ENCODE results near the gene PPM1N. TPM values are rescaled to one million over a fixed set of nuclear protein-coding genes. Genes with fewer than 3 reads are reported as not detected.

Gene PPM1N
- total RNA-seq, 4 donors from 2014 or later: 0.39 to 5.0 (median 0.60) TPM; not detected in 1

DNA sequence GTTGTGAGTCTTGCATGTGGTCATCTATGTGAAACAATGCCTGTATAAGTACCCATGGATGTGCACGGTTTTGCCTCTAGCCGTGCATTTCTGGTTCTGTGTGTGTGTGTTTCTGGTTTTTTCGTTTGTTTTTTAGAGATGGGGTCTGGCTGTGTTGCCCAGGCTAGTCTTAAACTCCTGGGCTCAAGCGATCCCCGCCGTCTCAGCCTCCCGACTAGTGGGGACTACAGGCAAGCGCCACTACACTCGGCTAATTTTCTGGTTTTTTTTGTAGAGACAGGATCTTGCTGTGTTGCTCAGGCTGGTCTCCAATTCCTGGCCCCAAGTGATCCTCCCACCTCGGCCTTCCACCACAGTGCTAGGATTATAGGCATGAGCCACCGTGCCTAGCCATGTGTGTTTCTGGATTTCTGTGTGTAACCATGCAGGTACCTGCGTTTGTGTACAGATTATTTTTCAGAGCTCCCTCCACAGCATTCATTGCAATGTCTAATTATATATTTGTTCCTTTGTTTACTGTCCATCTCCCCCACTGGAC lies 46.3 kb upstream of the PPM1N start:
- H3K4me1 ChIP-seq: peaks cover 0 to 47% (median 30%) of the 10 kb centered on the region in 4 donors
- no peak for DNase-seq (ENCODE audit: low spot score in 2 of 2)
- no peak for TF ChIP-seq POLR2A (IDR thresholded peaks at IDR 0.05)
- TF ChIP-seq EP300 (IDR thresholded peaks at IDR 0.05): no peak
- TF ChIP-seq CTCF (IDR thresholded peaks at IDR 0.05): no peak
- H3K9me3 ChIP-seq: no peaks in the 10 kb centered on the region
- no peaks in the 10 kb centered on the region for H3K27me3 ChIP-seq
- no peaks in the 10 kb centered on the region for H3K36me3 ChIP-seq
- H3K4me3 ChIP-seq: no peak overlapping the region
- peak overlapping the region in 2 of 4 donors; percentile 93 to 96 for H3K27ac ChIP-seq
- 73 to 81% methylated on average over 12 of the region's 12 CpGs for WGBS, 2 donors

DNA sequence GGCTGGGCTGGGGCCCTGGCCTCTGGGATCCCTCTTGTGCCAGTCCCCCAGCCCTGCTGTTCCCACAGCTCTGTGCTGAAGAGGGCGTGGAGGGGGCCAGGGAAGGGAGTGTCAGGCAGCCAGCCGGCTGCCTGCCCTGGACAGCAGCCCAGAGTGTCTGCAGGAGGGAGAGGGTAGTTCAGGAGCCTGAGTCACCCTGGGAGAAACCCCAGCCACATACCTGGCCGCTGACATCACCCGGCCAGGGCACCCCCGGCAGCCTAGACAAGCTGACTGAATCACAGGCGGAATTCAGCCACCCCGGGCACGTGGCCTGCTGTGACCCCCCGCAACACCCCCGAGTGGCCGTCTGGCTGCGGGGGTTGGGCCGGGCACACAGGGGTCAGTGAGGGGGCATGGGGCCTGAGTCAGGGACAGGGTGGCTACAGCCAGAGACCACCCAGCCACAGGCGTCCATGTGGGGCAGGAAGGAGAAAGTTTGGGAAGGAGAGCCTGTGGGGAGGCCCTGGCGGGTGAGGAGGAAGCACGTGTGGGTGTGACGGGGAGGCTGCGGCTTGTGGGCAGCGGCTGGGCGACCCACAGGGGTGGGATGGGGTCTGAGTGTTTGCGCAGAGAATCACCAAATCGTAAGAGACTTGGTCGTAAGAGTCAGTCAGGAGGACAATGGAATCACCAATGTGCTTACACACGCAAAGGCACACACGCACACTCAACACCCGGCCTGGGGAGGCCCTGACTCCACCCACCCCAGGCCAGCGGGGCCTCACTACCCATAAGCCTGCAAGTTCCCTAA lies 42.3 kb upstream of the PPM1N start:
- Histone ChIP-seq H3K9me3 (no peaks in the 10 kb centered on the region), H3K36me3 (no peaks in the 10 kb centered on the region), H3K27ac (peak overlapping the region; percentile 46 to 92 (median 77)), H3K4me1 (peaks cover 0 to 30% (median 21%) of the 10 kb centered on the region in 4 donors), H3K27me3 (no peaks in the 10 kb centered on the region), H3K4me3 (peak overlapping the region in 1 of 4 donors; percentile 17)
- DNase-seq (ENCODE audit: low spot score in 2 of 2): peak; percentile 67 to 68
- WGBS, 2 donors: 5 to 7% methylated on average over 14 to 26 of the region's 27 CpGs
- TF ChIP-seq POLR2A (IDR thresholded peaks at IDR 0.05): no peak
- TF ChIP-seq EP300 (IDR thresholded peaks at IDR 0.05): peak; percentile 44 to 88
- TF ChIP-seq CTCF (IDR thresholded peaks at IDR 0.05): peak in 2 of 5 experiments; percentile 20 to 36

DNA sequence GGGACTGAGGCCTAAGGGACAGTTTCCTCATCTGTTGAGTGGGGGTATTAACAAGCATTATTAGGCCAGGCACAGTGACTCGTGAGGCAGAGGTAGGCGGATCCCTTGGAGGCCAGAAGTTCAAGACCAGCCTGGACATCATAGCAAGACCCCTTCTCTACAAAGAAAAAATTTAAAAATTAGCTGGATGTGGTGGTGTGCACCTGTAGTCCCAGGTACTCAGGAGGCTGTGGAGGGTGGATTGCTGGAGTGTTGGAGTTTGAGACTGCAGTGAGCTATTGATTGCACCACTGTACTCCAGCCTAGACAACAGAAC lies 41.8 kb upstream of the PPM1N start:
- WGBS, 2 donors: 46 to 60% methylated on average over 2 of the region's 2 CpGs
- Histone ChIP-seq H3K36me3 (no peaks in the 10 kb centered on the region), H3K4me1 (peaks cover 0 to 25% (median 17%) of the 10 kb centered on the region in 4 donors), H3K27ac (peak overlapping the region in 3 of 4 donors; percentile 69 to 92 (median 85)), H3K4me3 (no peak overlapping the region), H3K27me3 (no peaks in the 10 kb centered on the region), H3K9me3 (no peaks in the 10 kb centered on the region)
- no peak for DNase-seq (ENCODE audit: low spot score in 2 of 2)
- TF ChIP-seq CTCF (IDR thresholded peaks at IDR 0.05) (no peak), POLR2A (IDR thresholded peaks at IDR 0.05) (no peak), EP300 (IDR thresholded peaks at IDR 0.05) (no peak)

DNA sequence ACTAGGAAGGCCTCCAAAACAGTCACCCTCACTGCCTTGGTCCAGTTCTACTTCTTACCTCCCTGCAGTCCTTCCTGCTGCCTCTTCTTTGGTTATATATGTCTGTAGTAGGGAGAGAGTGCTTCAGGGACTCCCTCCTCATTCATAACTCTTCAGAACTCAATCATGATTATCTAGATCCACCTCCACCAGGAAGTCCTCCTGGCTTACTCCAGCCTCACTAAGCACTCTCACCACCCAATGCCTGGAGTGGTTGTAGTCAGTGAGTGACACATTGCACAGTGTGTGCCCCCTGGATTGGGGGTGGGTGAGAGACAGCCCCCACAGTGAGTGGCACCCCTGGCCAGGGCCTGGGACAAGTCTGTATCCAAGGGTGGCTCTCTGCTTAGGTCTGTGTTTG lies 40.5 kb upstream of the PPM1N start:
- TF ChIP-seq CTCF (IDR thresholded peaks at IDR 0.05) (no peak), POLR2A (IDR thresholded peaks at IDR 0.05) (no peak), EP300 (IDR thresholded peaks at IDR 0.05) (no peak)
- no peak overlapping the region for H3K4me3 ChIP-seq
- no peak overlapping the region for H3K27ac ChIP-seq
- DNase-seq (ENCODE audit: low spot score in 2 of 2): no peak
- H3K9me3 ChIP-seq: no peaks in the 10 kb centered on the region
- no peaks in the 10 kb centered on the region for H3K36me3 ChIP-seq
- peaks cover 0 to 23% (median 16%) of the 10 kb centered on the region in 4 donors for H3K4me1 ChIP-seq
- no peaks in the 10 kb centered on the region for H3K27me3 ChIP-seq

DNA sequence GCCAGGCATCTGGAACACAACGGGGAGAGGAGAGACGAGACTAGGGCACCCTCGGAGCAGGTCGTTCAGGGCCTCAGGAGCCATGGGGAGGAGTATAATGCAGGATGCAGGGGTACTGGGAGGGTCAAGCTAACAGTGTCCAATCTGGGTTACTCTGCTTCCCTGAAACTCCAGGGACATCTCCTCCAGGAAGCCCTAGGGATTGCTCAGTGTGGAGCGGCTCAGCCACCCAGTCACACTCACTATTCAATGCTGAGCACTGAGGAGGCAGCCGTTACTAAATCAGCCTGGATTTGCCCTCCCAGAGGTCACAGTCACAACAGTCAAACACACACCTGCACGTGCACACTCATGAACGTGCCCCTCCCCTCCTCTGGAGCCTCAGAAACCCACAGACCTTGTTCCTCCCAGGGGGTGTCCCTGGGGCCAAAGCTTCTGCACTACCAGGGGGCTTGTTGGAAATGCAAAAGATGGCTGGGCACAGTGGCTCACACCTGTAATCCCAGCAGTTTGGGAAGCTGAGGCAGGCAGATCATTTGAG lies 37.4 kb upstream of the PPM1N start:
- Histone ChIP-seq H3K9me3 (no peaks in the 10 kb centered on the region), H3K36me3 (no peaks in the 10 kb centered on the region), H3K27me3 (peaks cover 0 to 10% of the 10 kb centered on the region in 2 donors), H3K4me1 (peaks cover 0 to 7% (median 5%) of the 10 kb centered on the region in 4 donors), H3K4me3 (no peak overlapping the region), H3K27ac (no peak overlapping the region)
- no peak for TF ChIP-seq POLR2A (IDR thresholded peaks at IDR 0.05)
- no peak for TF ChIP-seq EP300 (IDR thresholded peaks at IDR 0.05)
- TF ChIP-seq CTCF (IDR thresholded peaks at IDR 0.05): no peak
- no peak for DNase-seq (ENCODE audit: low spot score in 2 of 2)
- 45 to 48% methylated on average over 8 of the region's 8 CpGs for WGBS, 2 donors

Measured in tibial nerve (tissue), 4 donors.